K562 (cell line): ENCODE measurements around the gene PDZK1IP1. TPM values are rescaled to one million over a fixed set of nuclear protein-coding genes. Genes with fewer than 3 reads are reported as not detected.

Source experiments
- ADNP ChIP-seq: fragments of 200-800 bp; sonication (Bioruptor generic); IDR thresholded peaks from 2 replicates; pipeline ENCODE4 v1.6.1; 2016; ENCODE audit warnings: missing genetic modification characterization, missing compliant biosample characterization
- CEBPB ChIP-seq: fragments of 450-650 bp; IDR thresholded peaks from 2 replicates; pipeline ENCODE4 v1.6.1; 2016; ENCODE audit warnings: missing genetic modification characterization, missing compliant biosample characterization
- JUNB ChIP-seq: fragments of 450-650 bp; formaldehyde crosslinking; conservative IDR thresholded peaks from 2 replicates; pipeline ENCODE4 v1.4.0; 2020; ENCODE audit warnings: mild to moderate bottlenecking
- KHSRP ChIP-seq: fragments of 450-650 bp; IDR thresholded peaks from 2 replicates; pipeline ENCODE4 v1.6.1; 2017
- NR3C1 ChIP-seq: sonication (generic); formaldehyde crosslinking; IDR thresholded peaks from 2 replicates; pipeline ENCODE4 v1.8.1; 2022; ENCODE audit warnings: missing genetic modification reagents
- WHSC1 ChIP-seq: IDR thresholded peaks from one replicate; pipeline ENCODE4 v1.6.1; 2012; ENCODE audit warnings: low read length, control low read depth, inconsistent platforms
- ZNF133 ChIP-seq: fragments of 250-450 bp; sonication (Bioruptor Pico); IDR thresholded peaks from 2 replicates; pipeline ENCODE4 v1.4.0; 2020; ENCODE audit warnings: mild to moderate bottlenecking
- polyA plus RNA-seq, 8 experiments: library from polyadenylated mRNA; depleted of rRNA in 4 of 8; stranded (reverse) in 5 of 8; unstranded in 3 of 8; fragments of >200 nt; fragmentation: Nextera tagmentation in 2 of 8; fragmentation: Illumina TruSeq in 1 of 8; extraction: Ambion mirVana in 2 of 8; extraction: Trizol in 1 of 8; gene quantifications; 2 replicates each; pipeline versions ENCODE4 v1.2.1 to v1.2.3, GENCODE V29; 2011 to 2014; ENCODE audit warnings: inconsistent platforms in 1 of 8, missing spikeins in 1 of 8
- total RNA-seq, 7 experiments: library from RNA; depleted of rRNA in 6 of 7; stranded (reverse); fragments of >200 nt in 6 of 7; fragmentation: Illumina TruSeq in 2 of 7; extraction: Trizol in 2 of 7; gene quantifications; 2 replicates each; pipeline versions ENCODE4 v1.2.1 to v1.2.3, GENCODE V29; 2011 to 2021; ENCODE audit warnings: low replicate concordance in 1 of 7
- TF ChIP-seq, protein P1 (sequence below): sonication (generic); formaldehyde crosslinking; IDR thresholded peaks from 2 replicates; pipeline ENCODE4 v1.8.1; 2023; ENCODE audit warnings: mild to moderate bottlenecking, missing genetic modification reagents
- TF ChIP-seq, protein P2 (sequence below): fragments of 200-800 bp; sonication (Bioruptor generic); IDR thresholded peaks from 2 replicates; pipeline ENCODE4 v1.6.1; 2017; ENCODE audit warnings: missing genetic modification characterization, missing compliant biosample characterization
- TF ChIP-seq, protein P3 (sequence below), 2 experiments: fragments of 450-650 bp in 1 of 2; sonication (generic) in 1 of 2; formaldehyde crosslinking in 1 of 2; IDR thresholded peaks; 2 replicates each; pipeline versions ENCODE4 v1.7.1 to v1.9.0; 2016 to 2022; ENCODE audit warnings: inconsistent platforms in 1 of 2, mild to moderate bottlenecking in 1 of 2, missing genetic modification reagents in 1 of 2
- TF ChIP-seq, protein P4 (sequence below): fragments of 250-450 bp; sonication (Bioruptor Pico); IDR thresholded peaks from 2 replicates; pipeline ENCODE4 v1.8.0; 2021; ENCODE audit warnings: mild to moderate bottlenecking, moderate library complexity

Gene PDZK1IP1
- total and polyA plus RNA-seq, 9 of the 15 experiments (the other 6 are each of a cell fraction or from before 2014, with no cell fraction given): 0.17 to 0.68 (median 0.53) TPM; not detected in 2

DNA sequence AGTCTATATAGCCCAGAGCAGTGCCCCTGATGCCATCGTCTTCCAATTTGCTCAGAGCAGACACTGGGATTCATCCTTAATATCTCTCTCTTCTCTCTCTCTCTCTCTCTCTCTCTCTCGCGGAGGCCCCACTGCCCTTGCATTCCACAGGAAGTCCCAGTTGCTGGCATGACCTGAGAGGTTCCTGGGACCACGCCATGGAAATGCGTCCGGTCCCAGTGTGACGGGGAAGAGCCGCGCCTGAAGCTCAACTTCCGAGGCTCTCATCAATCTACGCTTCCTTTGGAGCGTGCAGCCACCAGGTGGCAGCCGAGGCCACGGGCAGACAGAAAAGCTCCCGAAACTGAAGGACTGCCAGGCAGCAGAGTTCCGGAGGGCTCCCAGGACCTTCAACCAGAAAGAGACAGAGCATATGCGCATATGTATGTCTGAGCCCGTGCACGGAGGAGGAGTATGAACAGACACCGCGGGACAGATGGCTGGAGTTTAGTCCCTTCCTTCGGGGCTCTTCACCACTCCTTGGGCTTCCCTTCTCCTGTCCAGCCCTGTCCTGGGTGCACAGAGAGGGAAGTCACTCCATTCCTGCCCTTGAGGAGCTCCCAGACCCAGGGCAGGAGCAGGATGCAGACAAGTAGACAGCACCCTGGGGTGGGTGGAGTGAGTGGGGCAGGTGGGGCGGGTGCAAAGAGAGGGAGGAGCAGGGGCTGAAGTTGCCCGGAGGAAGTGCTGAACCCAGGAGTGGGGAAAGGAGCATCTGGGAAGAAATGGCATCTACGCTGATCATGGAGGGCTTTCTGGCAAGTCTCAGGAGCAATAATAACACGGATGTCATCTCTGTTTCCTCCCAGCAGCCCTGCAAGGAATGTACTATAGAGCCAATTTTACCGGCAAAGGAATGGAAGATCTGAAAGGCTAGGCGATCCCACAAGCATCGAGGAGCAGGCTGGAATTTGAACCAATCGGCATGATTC is 10.5 kb downstream of the PDZK1IP1 start (continued):
- TF ChIP-seq, protein P1, sequence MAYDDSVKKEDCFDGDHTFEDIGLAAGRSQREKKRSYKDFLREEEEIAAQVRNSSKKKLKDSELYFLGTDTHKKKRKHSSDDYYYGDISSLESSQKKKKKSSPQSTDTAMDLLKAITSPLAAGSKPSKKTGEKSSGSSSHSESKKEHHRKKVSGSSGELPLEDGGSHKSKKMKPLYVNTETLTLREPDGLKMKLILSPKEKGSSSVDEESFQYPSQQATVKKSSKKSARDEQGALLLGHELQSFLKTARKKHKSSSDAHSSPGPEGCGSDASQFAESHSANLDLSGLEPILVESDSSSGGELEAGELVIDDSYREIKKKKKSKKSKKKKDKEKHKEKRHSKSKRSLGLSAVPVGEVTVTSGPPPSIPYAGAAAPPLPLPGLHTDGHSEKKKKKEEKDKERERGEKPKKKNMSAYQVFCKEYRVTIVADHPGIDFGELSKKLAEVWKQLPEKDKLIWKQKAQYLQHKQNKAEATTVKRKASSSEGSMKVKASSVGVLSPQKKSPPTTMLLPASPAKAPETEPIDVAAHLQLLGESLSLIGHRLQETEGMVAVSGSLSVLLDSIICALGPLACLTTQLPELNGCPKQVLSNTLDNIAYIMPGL (CRISPR knock-in tag): no peak; the same call in 1 of the 2 replicates
- TF ChIP-seq WHSC1 (no peak), ADNP (tag) (no peak), ZNF133 (no peak), CEBPB (tag) (no peak), NR3C1 (CRISPR knock-in tag) (no peak), JUNB (CRISPR knock-in tag) (no peak), KHSRP (peak; percentile 81)
- TF ChIP-seq, protein P2, sequence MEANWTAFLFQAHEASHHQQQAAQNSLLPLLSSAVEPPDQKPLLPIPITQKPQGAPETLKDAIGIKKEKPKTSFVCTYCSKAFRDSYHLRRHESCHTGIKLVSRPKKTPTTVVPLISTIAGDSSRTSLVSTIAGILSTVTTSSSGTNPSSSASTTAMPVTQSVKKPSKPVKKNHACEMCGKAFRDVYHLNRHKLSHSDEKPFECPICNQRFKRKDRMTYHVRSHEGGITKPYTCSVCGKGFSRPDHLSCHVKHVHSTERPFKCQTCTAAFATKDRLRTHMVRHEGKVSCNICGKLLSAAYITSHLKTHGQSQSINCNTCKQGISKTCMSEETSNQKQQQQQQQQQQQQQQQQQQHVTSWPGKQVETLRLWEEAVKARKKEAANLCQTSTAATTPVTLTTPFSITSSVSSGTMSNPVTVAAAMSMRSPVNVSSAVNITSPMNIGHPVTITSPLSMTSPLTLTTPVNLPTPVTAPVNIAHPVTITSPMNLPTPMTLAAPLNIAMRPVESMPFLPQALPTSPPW (CRISPR knock-in tag): peak; percentile 53
- TF ChIP-seq, protein P3, sequence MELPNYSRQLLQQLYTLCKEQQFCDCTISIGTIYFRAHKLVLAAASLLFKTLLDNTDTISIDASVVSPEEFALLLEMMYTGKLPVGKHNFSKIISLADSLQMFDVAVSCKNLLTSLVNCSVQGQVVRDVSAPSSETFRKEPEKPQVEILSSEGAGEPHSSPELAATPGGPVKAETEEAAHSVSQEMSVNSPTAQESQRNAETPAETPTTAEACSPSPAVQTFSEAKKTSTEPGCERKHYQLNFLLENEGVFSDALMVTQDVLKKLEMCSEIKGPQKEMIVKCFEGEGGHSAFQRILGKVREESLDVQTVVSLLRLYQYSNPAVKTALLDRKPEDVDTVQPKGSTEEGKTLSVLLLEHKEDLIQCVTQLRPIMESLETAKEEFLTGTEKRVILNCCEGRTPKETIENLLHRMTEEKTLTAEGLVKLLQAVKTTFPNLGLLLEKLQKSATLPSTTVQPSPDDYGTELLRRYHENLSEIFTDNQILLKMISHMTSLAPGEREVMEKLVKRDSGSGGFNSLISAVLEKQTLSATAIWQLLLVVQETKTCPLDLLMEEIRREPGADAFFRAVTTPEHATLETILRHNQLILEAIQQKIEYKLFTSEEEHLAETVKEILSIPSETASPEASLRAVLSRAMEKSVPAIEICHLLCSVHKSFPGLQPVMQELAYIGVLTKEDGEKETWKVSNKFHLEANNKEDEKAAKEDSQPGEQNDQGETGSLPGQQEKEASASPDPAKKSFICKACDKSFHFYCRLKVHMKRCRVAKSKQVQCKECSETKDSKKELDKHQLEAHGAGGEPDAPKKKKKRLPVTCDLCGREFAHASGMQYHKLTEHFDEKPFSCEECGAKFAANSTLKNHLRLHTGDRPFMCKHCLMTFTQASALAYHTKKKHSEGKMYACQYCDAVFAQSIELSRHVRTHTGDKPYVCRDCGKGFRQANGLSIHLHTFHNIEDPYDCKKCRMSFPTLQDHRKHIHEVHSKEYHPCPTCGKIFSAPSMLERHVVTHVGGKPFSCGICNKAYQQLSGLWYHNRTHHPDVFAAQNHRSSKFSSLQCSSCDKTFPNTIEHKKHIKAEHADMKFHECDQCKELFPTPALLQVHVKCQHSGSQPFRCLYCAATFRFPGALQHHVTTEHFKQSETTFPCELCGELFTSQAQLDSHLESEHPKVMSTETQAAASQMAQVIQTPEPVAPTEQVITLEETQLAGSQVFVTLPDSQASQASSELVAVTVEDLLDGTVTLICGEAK (IDR thresholded peaks at IDR 0.05): peak; percentile 79
- TF ChIP-seq, protein P3 (CRISPR knock-in tag; IDR thresholded peaks at IDR 0.05): no peak
- TF ChIP-seq, protein P4, sequence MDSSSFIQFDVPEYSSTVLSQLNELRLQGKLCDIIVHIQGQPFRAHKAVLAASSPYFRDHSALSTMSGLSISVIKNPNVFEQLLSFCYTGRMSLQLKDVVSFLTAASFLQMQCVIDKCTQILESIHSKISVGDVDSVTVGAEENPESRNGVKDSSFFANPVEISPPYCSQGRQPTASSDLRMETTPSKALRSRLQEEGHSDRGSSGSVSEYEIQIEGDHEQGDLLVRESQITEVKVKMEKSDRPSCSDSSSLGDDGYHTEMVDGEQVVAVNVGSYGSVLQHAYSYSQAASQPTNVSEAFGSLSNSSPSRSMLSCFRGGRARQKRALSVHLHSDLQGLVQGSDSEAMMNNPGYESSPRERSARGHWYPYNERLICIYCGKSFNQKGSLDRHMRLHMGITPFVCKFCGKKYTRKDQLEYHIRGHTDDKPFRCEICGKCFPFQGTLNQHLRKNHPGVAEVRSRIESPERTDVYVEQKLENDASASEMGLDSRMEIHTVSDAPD: no peak
